NCI-H1436 (cell line): Measurements from ENCODE around the gene C4orf54.

Experiments used
- DNase-seq: peaks from one replicate; lab custom pipeline; 2025; lab: John Stamatoyannopoulos, UW

Gene C4orf54

GRCh38 chr4:99657798-99658197 is at the start of gene C4orf54:
TSS of gene C4orf54 (minus strand) at chr4:99657828. CDS start at chr4:99654648, 3,180 bp downstream.
- no peak for DNase-seq

GRCh38 chr4:99705891-99706290 is 48.3 kb upstream of the C4orf54 start:
- no peak for DNase-seq

- no peak for DNase-seq
Observed at GRCh38 chr4:99696801-99697200, 39.2 kb upstream of the C4orf54 start.

GRCh38 chr4:99693140-99693539 is 35.5 kb upstream of the C4orf54 start:
- DNase-seq = no peak

GRCh38 chr4:99690990-99691389 is 33.4 kb upstream of the C4orf54 start:
- DNase-seq = no peak

GRCh38 chr4:99690472-99690871 is 32.8 kb upstream of the C4orf54 start:
- DNase-seq = no peak

GRCh38 chr4:99687120-99687519 is 29.5 kb upstream of the C4orf54 start:
- DNase-seq = no peak

GRCh38 chr4:99685234-99685633 is 27.6 kb upstream of the C4orf54 start:
- DNase-seq = no peak

GRCh38 chr4:99683895-99684294 is 26.3 kb upstream of the C4orf54 start:
- no peak for DNase-seq

GRCh38 chr4:99679976-99680375 is 22.3 kb upstream of the C4orf54 start:
- DNase-seq = no peak

- no peak for DNase-seq
Observed at GRCh38 chr4:99679204-99679603, 21.6 kb upstream of the C4orf54 start.

GRCh38 chr4:99677161-99677560 is 19.5 kb upstream of the C4orf54 start:
- no peak for DNase-seq

GRCh38 chr4:99670409-99671073 is 12.9 kb upstream of the C4orf54 start:
- DNase-seq = no peak

- no peak for DNase-seq
Observed at GRCh38 chr4:99669084-99669483, 11.5 kb upstream of the C4orf54 start.

GRCh38 chr4:99668472-99668871 is 10.8 kb upstream of the C4orf54 start:
- no peak for DNase-seq

- DNase-seq = no peak
Observed at GRCh38 chr4:99665983-99666382, 8.4 kb upstream of the C4orf54 start.

- no peak for DNase-seq
Observed at GRCh38 chr4:99664716-99665115, 7.1 kb upstream of the C4orf54 start.

GRCh38 chr4:99661907-99662306 is 4.3 kb upstream of the C4orf54 start:
- no peak for DNase-seq

GRCh38 chr4:99658666-99659065 is 1.0 kb upstream of the C4orf54 start:
- no peak for DNase-seq

- DNase-seq = peak; percentile 24
Observed at GRCh38 chr4:99655308-99656081, 2.1 kb downstream of the C4orf54 start.

- DNase-seq = no peak
Observed at GRCh38 chr4:99654361-99654761, 3.3 kb downstream of the C4orf54 start.

- DNase-seq = no peak
Observed at GRCh38 chr4:99653916-99654315, 3.7 kb downstream of the C4orf54 start.

- no peak for DNase-seq
Observed at GRCh38 chr4:99652596-99653436, 4.8 kb downstream of the C4orf54 start.
